ENCODE data around the gene DNAH14.
"Not testable (repeated sequence)": the region's sequence is repeated elsewhere in the genome, so short reads cannot be mapped to it uniquely, and the experiment has no call there.

The DNAH14 gene

GRCh38 chr1:225347123-225347683 lies 417.7 kb downstream of the DNAH14 start:
- no peak for DNase-seq (ENCODE audit: low spot score)

- no peak for DNase-seq (ENCODE audit: low spot score)
Observed at GRCh38 chr1:225348400-225348799, 418.9 kb downstream of the DNAH14 start.

- no peak for DNase-seq (ENCODE audit: low spot score)
Observed at GRCh38 chr1:225349826-225350225, 420.4 kb downstream of the DNAH14 start.

- DNase-seq (ENCODE audit: low spot score): no peak
Observed at GRCh38 chr1:225350872-225351271, 421.4 kb downstream of the DNAH14 start.

- DNase-seq (ENCODE audit: low spot score): no peak
Observed at GRCh38 chr1:225354906-225355305, 425.4 kb downstream of the DNAH14 start.

GRCh38 chr1:225355863-225356262 lies 426.4 kb downstream of the DNAH14 start:
- DNase-seq (ENCODE audit: low spot score): no peak

- no peak for DNase-seq (ENCODE audit: low spot score)
Observed at GRCh38 chr1:225360119-225360518, 430.6 kb downstream of the DNAH14 start.

GRCh38 chr1:225361176-225361575 lies 431.7 kb downstream of the DNAH14 start:
- no peak for DNase-seq (ENCODE audit: low spot score)

GRCh38 chr1:225362805-225363204 lies 433.3 kb downstream of the DNAH14 start:
- no peak for DNase-seq (ENCODE audit: low spot score)

GRCh38 chr1:225364439-225364838 lies 435.0 kb downstream of the DNAH14 start:
- no peak for DNase-seq (ENCODE audit: low spot score)

- no peak for DNase-seq (ENCODE audit: low spot score)
Observed at GRCh38 chr1:225366018-225366417, 436.5 kb downstream of the DNAH14 start.

GRCh38 chr1:225366552-225366951 lies 437.1 kb downstream of the DNAH14 start:
- no peak for DNase-seq (ENCODE audit: low spot score)

GRCh38 chr1:225368036-225368552 lies 438.6 kb downstream of the DNAH14 start:
- no peak for DNase-seq (ENCODE audit: low spot score)

- no peak for DNase-seq (ENCODE audit: low spot score)
Observed at GRCh38 chr1:225371366-225372010, 442.0 kb downstream of the DNAH14 start.

GRCh38 chr1:225373155-225373554 lies 443.7 kb downstream of the DNAH14 start:
- no peak for DNase-seq (ENCODE audit: low spot score)

GRCh38 chr1:225374996-225375395 lies 445.5 kb downstream of the DNAH14 start:
- DNase-seq (ENCODE audit: low spot score): no peak

- no peak for DNase-seq (ENCODE audit: low spot score)
Observed at GRCh38 chr1:225378880-225379279, 449.4 kb downstream of the DNAH14 start.

GRCh38 chr1:225380691-225381090 lies 451.2 kb downstream of the DNAH14 start:
- DNase-seq (ENCODE audit: low spot score): no peak

GRCh38 chr1:225386860-225387259 lies 457.4 kb downstream of the DNAH14 start:
- not testable (repeated sequence) for DNase-seq (ENCODE audit: low spot score)

GRCh38 chr1:225388372-225388771 lies 458.9 kb downstream of the DNAH14 start:
- no peak for DNase-seq (ENCODE audit: low spot score)

- DNase-seq (ENCODE audit: low spot score): no peak
Observed at GRCh38 chr1:225389843-225390242, 460.4 kb downstream of the DNAH14 start.

- no peak for DNase-seq (ENCODE audit: low spot score)
Observed at GRCh38 chr1:225396357-225396756, 466.9 kb downstream of the DNAH14 start.

GRCh38 chr1:225400968-225401367 lies 471.5 kb downstream of the DNAH14 start:
- DNase-seq (ENCODE audit: low spot score): no peak
